Stimulated activated CD4-positive, alpha-beta T cell treated with anti-CD3 and anti-CD28 coated beads, Interleukin-1b, Interleukin-23, amount 100 ng/mL, for 48 hours (primary cell): Measurements from ENCODE around the gene FGB.
"Not testable (repeated sequence)": the region's sequence is repeated elsewhere in the genome, so short reads cannot be mapped to it uniquely, and the experiment has no call there.

Source experiments
- DNase-seq: peaks from one replicate; pipeline ENCODE4 v3.0.0-alpha.2; 2020

FGB gene

DNA sequence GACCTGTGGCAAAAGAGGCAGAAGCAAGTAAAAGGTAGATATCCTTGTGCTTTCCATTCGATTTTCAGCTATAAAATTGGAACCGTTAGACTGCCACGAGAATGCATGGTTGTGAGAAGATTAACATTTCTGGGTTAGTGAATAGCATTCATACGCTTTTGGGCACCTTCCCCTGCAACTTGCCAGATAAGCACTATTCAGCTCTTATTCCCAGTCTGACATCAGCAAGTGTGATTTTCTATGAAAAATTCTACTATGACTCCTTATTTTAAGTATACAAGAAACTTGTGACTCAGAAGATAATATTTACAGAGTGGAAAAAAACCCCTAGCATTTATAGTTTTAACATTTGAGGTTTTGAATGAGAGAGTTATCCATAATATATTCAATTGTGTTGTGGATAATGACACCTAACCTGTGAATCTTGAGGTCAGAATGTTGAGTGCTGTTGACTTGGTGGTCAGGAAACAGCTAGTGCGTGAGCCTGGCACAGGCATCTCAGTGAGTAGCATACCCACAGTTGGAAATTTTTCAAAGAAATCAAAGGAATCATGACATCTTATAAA, 3.9 kb downstream of the FGB start:
- DNase-seq, result no peak

DNA sequence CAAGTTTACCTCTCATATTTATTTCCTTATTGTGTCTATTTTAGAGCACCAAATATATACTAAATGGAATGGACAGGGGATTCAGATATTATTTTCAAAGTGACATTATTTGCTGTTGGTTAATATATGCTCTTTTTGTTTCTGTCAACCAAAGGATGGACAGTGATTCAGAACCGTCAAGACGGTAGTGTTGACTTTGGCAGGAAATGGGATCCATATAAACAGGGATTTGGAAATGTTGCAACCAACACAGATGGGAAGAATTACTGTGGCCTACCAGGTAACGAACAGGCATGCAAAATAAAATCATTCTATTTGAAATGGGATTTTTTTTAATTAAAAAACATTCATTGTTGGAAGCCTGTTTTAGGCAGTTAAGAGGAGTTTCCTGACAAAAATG, 6.2 kb downstream of the FGB start:
- DNase-seq, result no peak

DNA sequence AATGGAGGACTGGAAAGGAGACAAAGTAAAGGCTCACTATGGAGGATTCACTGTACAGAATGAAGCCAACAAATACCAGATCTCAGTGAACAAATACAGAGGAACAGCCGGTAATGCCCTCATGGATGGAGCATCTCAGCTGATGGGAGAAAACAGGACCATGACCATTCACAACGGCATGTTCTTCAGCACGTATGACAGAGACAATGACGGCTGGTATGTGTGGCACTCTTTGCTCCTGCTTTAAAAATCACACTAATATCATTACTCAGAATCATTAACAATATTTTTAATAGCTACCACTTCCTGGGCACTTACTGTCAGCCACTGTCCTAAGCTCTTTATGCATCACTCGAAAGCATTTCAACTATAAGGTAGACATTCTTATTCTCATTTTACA, 6.8 kb downstream of the FGB start:
- no peak for DNase-seq

DNA sequence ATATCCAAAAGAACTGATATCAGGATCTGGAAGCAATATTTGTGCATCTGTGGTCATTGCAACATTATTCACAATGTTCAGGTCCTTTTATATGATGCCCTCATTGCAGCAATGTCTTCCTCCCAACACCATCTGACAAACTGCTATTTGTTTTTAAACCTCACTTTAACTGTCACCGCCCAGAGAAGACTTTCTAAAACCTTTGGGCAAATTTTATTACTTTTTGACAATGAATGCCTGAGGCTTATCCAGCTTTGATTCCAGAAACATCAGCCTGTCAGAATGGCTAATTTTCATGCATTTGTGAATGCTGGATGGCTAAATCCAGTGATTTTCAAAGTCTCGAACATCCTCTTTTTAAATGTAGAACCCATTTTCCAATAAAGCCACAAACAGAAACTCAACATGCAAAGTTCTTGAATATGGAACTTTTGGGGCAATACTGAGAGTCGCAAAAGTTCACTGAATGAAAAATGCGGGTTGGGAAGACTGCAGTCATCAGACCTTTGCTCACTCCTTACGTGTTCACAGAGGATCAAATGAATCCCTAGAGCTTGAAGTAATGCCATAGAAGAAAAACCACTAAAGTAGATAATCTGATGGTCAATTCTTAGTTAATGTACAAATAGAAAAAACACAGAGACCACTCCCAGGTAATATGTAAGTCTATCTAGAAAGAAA, 10.5 kb downstream of the FGB start:
- no peak for DNase-seq

DNA sequence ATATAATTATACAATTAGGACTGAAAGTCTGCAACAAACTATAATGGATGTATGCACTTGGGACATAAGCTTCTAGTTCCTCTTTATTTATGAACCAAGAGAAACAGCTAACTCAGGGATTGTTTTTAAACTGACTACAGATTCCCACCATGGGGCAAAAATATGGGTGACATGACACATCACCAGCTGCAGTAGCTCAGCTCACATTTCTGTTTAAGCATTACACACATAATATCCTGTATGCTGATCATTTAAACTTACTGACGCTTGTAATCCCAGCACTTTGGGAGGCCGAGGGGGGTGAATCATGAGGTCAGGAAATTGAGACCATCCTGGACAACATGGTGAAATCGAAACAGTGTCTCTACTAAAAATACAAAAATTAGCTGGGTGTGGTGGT, 11.5 kb downstream of the FGB start:
- no peak for DNase-seq

DNA sequence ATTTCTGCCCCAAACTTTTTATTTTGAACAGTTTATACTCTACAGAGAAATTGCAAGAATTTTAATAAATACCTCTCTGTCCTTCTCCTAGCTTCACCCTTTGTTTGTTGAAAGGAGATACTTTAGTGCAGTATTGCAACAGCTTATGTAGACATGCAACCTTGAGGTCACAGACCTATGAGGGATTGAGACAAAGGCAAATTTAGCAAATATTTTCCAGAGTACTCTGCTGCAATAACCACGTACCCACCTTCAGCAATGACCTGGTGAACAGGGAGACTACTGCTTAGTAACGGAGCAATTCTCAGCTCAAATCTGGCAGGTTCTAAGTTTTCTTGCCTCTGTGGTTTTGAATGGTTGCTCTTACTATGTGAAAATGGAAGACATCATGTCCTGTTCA, 14.5 kb downstream of the FGB start:
- DNase-seq, result no peak

DNA sequence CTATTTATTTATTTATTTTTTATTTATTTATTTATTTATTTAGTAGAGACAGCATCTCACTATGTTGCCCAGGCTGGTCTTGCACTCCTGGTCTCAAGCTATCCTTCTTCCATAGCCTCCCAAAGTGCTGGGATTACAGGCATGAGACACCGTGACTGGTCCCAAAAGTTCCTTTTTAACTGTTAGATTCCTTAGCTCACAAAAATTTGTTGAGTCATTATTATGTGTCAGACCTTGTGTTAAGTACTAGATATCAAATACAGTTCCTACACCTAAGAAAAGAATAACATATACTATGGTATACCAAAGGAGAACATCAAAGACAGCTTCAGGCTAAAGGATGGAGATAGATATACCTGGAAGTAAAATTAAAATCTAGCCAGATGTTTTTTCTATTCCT, 16.1 kb downstream of the FGB start:
- no peak for DNase-seq

DNA sequence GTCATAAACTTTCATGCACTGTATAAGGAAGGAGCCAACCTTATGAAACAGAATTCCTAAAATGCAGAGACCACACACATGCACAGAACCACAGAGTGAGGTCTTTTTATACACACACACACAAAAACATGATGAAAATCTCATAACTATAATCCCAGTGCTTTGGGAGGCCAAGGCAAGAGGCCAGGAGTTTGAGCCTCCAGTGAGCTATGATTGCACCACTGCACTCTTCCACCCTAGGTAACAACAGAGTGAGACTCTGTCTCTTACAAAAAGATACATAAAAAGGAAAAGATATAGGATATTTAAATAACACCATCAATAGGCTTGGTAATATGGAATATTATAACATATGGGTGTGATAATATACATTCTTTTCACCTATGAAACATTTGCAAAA, 17.1 kb downstream of the FGB start:
- no peak for DNase-seq

DNA sequence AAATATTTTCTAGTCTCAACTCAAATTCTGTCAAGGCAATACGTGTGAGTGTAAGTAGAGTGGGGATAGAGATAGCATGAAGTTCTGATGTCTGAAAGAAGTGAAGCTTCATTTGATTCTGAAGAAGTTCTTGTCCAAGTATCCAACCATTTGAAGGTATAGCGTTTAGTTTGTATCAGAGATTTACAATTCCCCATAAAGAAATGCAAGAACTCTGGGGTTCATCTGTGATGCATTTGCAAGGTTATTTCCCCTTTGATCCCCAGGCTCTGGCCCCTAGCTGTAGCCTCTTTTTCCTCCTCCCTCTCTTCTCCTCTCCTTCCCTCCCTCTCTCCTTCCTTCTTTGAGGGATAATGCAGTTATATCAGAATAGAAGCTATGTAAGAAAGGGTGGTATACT, 19.9 kb downstream of the FGB start:
- DNase-seq, result no peak

DNA sequence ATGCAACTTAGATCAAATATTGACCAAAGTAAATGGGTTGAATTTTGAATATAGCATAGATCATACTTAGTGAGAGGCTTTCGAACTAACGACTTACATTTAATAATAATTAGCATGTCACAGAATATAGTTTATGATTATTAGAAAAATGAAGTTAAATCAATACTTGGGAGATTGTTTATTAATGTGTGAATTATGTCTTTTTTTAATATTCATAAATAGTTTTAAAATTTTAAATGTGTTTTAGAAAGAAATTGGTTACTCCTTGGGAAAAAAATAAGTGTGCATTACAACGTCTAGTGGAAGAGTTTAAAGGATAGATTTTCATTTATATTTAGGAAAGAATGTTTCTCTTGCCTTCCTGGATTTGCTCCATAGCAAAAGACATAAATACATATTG, 20.4 kb downstream of the FGB start:
- no peak for DNase-seq

DNA sequence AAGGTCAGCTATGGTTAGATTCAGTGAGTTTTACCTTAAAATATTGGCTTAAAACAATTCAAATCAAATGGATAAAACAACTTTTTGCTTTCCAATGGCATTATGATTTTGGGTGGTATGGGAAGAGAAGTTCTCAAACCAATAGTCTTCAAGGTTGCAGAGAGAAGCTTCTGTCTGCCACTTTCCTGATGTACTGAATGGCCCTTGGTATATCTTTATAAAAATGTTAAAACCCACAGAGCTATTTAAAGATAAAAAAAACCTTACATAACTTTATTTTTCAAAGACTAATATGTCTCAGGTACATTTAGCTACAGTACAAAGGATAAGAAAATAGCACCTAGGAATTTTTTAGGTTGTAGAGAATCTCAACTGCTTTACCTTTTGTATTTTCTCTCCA, 20.9 kb downstream of the FGB start:
- DNase-seq, result no peak

DNA sequence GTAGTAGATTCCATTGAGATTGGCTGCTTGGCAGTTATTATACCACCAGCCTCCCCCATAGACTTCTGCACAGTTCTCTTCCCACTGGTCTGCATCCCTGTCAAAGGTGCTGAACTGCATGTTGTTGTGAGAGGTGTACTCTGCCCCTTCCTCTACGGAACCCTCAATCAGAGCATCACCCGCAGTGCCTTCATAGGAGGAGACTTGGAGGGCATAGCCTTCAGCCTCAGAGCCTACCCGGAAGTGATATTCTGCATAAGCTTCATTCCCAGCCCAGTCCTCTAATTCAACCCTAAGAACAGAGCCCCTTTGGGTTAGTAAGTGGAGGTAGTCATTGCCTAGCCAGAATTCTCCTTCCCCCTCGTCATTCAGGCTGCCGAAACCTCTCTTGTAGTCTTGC, 21.4 kb downstream of the FGB start:
- no peak for DNase-seq

DNA sequence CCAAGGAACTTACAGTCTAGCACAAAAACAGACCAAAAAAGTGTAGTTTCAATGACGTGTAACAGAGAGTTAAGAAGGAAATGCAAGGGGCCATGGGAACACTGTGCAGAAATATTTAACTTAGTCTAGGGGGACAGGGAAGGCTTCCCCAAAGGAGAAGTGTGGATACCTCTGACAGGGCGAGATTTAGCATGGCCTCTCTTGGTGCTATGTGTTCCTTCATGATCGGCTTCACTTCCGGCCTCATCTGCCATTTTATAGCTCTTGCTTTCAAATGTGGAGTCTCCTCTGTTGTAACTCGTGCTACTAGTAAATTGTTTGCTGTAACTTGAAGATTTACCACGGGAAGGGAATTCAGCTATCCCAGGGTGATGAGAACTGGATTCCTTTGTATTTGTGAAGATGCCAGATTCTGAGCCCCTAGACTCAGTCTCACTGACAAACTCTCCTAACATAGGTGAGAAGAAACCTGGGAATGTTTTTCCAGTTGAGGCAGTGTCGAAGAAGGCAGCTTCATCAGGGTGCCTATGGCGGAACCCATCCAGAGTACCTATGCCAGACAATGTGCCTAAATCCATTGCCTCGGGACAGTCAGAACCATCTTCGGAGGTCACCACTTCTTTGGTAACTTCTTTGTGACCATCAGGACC, 22.7 kb downstream of the FGB start:
- no peak for DNase-seq

DNA sequence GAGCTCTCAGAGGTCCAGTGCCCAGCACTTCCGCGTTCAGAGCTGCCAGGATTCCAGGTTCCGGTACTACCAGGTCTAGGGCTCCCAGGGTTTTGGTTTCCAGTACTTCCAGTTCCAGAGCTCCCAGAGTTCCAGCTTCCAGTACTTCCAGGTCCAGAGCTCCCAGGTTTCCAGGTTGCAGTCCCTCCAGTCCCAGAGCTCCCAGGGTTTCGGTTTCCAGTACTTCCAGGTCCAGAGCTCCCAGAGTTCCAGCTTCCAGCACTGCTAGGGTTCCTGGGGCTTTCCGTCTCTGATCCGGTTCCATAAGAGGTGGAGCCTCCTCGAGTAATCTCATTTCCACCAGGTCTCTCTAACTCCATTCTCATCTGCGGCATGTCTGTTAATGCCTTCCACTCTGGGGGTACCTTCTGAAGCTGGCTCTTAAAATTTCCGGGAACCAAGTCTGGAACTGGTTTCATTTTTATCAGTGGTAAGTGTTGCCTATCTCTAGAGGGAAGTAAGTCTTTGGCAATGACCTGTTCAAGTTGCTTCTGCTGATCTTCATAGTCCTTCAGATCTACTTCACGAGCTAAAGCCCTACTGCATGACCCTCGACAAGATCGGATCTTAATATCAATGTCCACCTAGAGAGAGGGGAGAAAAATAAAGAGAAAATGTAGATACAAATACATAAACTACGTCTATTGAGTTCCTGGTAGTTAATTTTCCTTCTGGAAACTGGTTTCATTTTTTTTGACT, 23.7 kb downstream of the FGB start:
- DNase-seq, result no peak

DNA sequence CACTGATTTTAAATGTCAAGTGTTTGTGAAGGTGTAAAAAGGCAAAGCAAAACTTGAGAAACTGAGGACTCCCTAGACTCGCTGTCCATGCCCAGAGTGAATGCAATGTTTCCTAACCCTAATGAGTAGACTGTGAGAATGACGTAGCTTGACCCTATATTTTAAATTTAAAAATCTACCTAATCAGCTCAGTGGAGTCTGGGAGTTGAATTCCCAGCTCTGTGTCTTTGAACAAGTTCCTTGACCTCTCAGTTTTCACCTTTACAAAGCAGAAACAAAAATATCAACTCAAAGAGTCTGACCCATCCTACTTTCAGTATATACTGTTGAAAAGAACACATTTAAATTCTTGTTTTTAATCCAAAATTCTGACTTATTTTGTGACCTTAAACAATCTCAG, 25.4 kb downstream of the FGB start:
- DNase-seq, result no peak

DNA sequence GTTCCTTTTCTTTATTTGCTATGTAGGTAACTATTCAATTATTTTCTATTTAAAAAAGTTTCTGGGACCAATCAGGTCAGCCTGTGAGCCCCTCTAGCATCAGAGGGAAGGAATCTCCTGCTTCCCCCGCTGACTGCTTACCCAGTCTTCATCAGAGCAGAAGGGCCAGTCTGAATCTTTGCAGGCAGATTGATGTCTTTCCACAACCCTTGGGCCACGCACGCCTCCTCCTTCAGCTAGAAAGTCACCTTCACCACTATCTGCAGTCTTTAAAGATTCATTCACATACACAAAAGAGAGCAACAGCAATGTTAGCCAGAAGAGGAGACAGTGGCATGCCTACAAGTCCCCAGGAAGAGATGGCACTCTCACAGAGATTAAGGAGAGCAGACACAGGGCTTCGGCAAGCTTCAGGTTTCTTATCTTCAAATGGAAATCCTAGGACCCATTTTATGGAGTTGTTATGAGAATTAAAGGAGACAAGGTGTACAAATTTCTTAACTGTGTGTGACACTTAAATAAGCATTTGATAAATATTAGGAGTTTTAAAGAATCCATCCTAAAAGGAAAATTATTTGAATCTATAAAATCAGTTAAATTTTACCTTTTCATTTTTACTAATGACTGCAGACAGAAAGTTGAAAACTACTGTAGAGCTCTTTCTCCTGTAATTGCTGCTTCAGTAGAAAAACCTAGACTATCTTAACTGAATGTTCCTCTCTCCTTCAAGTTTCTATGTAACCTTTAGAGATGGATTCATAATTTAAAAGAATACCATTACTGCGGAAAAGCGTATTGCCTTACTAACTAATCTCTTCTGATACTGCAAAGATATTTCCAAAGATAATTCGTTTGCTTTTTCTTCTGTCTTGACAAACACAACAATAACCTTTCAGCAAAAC, 26.7 kb downstream of the FGB start:
- no peak for DNase-seq

DNA sequence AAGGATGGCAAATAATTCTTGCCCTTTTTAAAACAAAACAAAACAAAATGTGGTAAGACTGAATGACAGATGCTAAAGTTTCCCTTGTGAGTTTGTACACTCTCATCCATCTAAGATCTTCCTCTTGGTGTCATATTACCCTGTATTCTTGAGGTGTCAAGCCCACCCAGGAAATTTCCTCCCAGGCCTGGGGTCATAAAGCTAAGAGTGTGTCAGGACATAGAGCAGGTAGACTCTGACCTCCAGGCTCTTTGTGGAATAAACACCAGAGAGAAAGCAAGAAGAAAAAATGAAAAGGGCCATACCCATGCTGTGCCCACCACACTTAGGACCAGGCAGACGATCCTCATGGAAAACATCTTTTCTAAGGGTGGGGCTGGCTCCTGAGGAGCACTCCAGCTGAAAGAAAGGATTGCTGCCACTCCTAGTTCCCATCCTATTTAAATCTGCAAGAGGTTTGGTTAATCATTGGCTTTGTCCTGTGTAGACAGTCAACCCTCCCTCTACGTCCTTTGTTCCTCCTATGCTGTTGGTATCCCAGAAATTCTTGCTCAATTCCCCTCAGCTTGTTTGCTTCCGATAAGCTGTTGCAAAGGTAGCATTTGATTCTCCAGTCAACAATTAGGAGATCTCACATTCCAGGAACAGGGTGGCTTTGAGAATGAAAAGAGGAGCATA, 27.7 kb downstream of the FGB start, which contains the start of gene FGA:
FGA (minus strand) TSS at position 414 of the 678 bp plus-strand sequence; CDS start at position 359, 55 bp downstream.
- no peak for DNase-seq

DNA sequence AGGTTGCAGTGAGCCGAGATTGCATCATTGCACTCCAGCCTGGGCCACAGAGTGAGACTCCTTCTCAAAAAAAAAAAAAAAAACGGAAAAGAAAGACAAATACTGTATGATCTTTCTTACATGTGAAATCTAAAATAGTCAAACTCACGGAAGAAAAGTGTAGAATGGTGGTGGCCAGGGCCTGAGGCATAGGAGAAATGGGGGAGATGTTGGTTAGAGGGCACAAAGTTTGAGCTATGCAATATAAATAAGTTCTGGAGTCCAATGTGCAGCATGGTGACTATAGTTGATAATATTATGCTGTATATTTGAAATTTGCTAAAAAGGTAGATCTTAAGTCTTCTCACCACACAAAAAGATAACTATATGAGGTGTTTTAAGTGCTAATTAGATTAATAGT, 29.1 kb downstream of the FGB start:
- DNase-seq, result no peak

DNA sequence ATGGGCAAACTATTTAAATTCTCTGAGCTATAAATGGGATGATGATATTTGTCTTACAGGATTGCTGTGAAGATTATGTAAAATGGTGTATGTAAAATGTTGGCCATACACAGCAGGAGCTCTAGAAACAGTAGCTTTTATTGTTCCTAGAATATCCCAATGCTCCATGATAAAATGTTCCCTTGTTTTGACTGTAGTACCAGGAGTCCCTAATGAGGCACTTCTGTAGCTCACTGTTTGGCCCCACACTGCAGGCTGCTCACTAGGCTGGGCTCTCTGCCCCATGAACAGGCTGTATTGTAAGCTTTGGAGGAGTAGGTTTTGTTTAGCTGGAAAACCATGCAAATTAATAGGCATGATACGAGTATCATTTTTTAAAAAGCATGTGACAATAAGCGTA, 31.1 kb downstream of the FGB start:
- DNase-seq, result no peak

DNA sequence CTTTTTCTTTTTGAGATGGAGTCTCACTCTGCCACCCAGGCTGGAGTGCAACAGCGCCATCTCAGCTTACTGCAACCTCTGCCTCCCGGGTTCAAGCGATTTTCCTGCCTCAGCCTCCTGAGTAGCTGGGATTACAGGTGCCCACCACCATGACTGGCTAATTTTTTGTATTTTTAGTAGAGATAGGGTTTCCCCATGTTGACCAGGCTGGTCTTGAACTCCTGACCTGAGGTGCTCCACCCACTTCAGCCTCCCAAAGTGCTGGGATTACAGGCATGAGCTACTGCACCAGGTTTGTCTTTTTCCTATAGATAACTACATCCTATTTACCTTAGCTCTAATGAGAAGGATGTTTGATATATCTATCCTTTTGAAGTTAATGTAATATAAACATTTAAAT, 31.5 kb downstream of the FGB start:
- not testable (repeated sequence) for DNase-seq

DNA sequence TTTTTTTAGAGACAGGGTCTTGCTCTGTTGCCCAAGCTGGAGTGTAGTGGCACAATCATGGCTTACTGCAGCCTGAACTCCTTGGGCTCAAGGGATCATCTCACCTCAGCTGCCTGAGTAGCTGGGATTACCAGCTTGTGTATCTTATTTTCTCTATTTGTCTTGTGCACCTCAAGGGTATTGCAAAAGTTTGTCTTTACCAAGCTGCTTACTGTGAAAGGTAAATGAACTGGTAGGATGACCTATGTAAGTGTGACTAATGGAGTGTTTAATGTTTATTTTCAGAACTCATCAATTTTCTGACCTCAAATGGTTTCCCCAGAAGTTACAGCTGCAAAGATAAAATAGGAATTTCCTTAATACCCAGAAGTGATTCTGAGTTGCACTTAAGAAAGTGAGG, 33.0 kb downstream of the FGB start:
- no peak for DNase-seq

DNA sequence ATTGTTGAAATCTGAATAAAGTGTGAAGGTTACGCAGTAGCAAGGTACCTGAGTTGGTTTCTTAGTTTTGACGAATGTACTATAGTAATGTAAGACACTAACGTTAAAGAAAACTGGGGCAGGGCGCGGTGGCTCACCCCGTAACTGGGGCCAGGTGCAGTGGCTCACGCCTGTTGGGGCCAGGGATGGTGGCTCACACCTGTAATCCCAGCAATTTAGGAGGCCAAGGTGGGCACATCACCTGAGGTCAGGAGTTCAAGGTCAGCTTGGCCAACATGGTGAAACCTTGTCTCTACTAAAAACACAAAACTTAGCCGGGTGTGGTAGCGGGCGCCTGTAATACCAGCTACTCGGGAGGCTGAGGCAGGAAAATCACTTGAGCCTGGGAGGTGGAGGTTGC, 34.5 kb downstream of the FGB start:
- DNase-seq, result not testable (repeated sequence)
